Measurements from ENCODE around the gene HSD17B7.

Gene HSD17B7

DNA sequence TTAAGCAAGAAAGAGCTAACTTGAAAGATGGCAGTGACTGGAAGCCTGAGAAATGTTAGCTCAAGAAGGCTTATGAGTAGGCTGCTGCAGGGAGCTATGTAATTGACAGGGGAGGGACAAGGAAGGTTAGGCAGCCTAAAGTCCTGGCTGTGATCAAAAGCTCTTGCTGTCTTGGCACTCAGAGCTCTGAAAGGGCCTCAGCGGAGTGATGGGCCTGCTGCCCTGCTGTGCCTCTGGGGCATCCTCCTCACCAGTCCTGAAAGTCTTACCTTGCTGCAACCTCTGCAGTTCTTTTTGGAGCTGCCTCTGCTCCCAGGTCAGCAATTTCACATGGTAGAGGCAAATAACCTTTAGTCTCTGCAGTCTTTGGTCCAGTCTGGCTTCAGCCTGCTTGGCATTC is 68.7 kb downstream of the HSD17B7 start:
- DNase-seq (ENCODE audit: low read depth): no peak

DNA sequence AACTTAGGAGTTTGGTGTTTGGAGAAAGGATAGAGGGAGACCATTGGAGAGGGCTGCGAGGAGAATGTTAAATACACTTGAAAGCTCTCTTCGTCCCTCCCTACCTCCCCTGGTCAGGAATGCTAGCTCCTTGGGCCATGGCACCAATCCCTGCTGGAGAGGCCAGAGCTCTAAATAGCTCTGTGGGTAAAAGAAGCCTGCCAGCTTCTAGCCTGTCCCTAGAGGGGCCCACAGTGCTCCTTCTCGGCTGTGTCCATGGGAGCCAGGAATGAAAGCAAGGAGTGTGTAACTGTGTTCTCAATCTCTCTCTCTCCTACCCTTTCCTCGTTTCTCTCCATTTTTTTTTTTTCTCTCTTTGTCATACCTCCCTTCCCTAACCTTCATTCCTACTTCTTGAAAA is 70.6 kb downstream of the HSD17B7 start, which contains the start of gene CCDC190:
Gene CCDC190, minus strand, starts transcription at position 75 of the 400 bp plus-strand sequence. CDS start 1,529 bp downstream, outside the sequence.
- no peak for DNase-seq (ENCODE audit: low read depth)

DNA sequence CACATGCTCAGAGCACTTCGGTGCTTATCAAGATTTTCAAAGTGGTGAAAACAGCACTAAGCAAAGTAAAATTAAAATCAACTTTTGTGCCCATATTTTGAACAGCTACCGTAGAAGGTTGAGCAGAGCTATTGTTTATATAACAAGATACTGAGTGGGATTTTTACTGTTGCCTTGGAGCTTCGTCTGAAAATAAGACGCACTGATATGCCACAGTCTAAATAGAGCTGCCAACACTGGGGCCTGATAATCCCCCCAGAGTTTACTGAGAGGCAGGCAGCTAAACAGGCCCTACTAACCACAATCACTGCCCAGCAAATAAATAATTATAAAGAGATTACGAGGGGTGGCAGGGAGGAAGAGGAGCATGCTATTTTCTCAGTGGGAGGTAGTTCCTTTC is 71.1 kb downstream of the HSD17B7 start:
- DNase-seq (ENCODE audit: low read depth): no peak
